Occipital lobe (tissue), 3 donors: Measurements from ENCODE around the gene HPRT1. TPM values are rescaled to one million over a fixed set of nuclear protein-coding genes. Genes with fewer than 3 reads are reported as not detected.

Experiments used
- DNase-seq: peaks from one replicate; lab custom pipeline; 2025; lab: John Stamatoyannopoulos, UW
- small RNA-seq: library from RNA; depleted of rRNA; stranded (forward); fragments of <200 nt; gene quantifications from one replicate; pipeline ENCODE3, GENCODE V24; 2014
- total RNA-seq: library from RNA; depleted of rRNA; stranded (reverse); fragments of >200 nt; gene quantifications from one replicate; pipeline ENCODE4 v1.2.3, GENCODE V29; 2014

The HPRT1 gene
- total RNA-seq, 1 donor from 2014 or later, result 30.7 TPM

DNA sequence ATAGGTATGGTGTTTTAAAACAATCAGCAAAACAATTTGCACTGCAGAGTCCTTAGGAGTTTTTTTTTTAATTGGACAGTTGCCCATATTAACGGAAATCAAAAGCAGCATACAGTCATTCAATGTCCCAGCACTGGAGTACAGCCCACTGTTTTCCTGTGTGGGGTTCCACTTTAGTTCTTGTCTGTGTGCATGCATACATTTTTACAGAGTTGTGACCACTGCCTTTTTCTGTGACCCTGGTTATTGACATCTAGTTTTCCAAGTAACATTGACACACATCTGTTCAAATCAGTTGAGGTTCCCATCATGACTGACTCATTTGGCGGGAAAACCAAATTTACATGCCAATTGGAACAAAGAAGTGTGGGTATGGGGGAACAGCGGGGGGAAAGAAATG lies 83.3 kb downstream of the HPRT1 start:
- DNase-seq, result no peak

DNA sequence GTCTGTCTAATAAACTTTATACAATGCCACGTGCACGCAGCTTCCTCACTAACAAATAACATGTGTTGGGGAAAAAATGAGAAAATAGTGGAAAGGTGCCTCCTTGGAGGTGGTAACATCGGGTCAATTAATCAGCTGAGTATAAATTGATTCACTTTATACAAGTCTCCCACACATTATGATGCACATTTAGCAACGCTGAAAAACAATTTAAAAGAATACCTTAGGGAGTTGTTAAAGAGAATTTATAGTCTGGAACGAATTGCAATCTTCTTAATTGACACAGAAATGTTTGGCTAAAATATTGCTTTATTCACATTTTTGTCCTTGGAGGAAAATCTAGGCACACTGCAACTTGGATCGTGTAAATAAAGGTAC lies 84.2 kb downstream of the HPRT1 start:
- no peak for DNase-seq

DNA sequence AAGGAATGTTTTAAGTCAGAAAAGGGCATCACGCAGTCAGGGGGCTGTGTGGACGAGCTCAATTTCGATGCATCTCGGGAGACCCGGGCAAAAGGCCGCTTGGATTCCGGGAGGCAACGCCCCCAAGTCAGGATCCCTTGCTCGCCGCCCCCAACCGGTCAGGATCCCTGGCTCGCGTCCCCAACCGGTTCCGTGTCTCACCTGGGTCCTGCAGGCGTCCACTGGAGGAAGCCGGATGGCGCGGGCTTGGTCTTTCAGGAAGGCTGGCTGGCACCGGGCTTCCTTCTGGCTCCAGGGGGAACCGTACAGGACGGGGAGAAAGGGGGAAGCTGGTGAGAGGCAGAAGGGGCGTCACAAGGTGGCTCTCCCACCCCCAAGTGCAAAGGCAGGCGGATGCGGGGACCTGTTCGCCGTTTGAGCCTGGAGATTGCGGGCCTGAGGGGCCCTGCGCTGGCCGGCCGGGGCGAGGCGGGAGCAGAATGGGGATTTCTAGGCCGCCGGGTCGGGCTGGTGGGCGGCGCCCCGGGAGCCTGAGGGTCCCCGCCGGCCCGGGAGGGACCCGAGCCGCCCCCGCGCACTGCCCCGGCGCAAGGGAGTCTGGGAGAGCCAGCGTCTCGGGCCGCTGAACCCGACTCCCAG lies 84.7 kb downstream of the HPRT1 start:
- no peak for DNase-seq

DNA sequence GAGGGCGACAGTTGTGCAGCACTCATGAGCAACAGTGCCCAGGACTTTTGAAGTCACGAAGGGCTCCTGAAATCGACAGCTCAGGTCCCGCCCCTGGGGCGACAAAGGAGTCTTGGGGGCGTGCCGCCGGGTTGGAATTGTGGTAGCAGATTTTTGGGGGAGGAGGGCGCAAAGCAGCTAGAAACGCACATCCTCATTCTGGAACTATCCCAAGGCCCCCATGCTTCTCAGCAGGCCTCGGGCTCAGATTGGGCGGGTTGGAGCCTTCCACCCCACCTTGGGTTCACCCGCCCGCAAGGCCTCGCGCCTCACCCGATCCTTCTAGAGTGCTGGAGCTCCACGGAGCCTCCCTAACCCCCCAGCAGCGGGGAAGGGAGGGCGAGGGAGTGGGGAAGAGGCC lies 85.5 kb downstream of the HPRT1 start:
- no peak for DNase-seq

DNA sequence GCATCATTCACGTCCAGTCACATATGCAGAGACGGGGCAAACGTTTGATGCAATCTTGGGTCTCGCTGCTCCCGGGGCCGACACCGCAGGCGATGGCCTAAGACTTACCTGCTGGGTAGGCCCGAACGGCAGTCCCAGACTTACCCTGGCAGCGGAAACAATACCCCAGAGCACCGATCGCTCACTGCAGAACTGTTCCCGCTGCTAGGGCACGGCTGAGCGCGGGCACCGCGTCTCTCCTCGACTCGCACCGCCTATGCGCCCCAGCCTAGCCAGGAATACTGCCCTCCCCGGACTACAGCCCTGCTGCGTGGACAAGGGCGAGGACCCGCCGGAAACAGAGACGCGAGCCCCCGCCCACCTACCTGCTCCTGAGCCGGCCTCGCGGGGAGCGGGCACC lies 86.2 kb downstream of the HPRT1 start:
- DNase-seq, result no peak

DNA sequence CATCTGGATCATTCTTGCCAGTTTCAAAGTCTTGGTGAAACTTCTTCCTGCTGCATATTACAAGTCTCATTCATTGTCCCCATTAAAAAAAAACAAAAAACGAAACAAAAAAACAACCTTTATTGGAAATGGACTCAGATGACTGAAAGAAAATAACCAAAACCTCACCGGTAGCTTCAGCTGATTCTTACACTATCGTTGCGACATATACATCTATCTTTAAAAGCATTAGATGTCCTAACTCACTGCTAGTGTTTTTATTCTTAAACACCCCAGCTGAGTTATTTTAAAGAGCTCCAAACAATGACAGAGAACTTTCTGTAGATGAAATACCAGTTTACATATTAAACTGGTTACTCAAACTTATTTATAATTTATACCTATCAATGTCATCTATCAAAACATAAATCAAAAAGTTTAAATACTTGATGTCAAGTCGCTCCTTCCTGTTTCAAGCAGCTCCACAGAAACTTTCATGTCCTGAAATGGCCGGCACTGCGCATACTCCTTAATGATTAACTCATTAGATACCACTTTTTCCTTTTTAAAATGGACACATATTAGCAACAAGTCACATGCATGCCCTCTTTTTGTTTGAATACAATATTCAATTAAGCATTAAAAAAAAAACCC lies 87.2 kb downstream of the HPRT1 start:
- DNase-seq, result no peak

DNA sequence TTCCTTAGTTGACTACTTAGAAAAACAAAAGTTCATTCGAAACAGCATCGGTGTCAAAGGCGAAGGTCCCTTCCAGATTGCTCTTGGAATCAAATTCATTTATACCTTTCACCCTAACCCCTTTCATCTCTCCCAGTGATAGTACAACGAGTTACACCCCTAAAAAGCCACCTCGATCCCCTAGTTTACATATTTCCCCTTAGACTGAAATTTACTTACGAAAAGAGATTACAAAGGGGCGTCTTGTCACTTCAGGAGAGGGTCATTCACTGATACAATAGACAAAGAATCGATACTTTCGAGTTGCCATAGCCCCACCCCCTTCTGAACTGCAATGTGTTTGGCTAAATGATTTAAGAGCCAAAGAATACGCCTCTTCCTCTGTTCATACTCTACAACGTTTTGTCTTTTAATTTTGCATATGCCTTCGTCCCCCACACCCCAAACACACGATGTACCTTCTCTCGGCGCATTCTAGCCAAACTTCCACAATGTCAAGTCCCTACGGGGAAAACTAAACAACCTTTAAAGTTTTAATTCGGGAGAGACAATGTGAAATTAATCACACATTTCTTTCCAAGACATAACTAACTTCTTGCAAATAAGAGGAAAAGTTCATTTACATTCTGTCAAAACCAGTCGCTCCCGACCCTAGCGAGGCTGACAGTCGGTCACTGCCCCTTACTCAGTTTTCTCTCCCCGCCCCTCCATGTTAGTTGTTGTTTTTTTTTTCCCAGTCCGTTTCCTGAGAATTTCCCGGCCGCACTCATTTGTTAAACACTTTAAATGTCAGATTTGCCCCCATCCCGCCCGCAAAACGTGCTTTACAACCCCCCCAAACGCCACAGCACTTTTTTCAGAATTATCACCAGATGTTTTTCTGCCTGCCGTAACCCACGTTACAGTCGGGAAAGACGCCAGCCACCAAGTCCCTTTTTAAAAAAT lies 88.6 kb downstream of the HPRT1 start:
- DNase-seq, result no peak

Small RNA genes lying within 50 kb of the gene (small RNA-seq; reads per million reads assigned to genes)
- gene AC004383.1, result not detected
- gene MIR450A1, result not detected
- not detected for gene MIR450A2
- 6.0 reads per million, percentile 90 among the genes with 10 or more reads in this experiment for gene MIR450B
- gene MIR503, result 0.23 reads per million
- gene MIR542, result 0.87 reads per million, percentile 70 among the genes with 10 or more reads in this experiment

Other genes with a start within 250 kb of the HPRT1 start
- gene CCDC160, start 223.0 kb upstream of the HPRT1 start, total RNA-seq, result 1.1 TPM
- 89.5 TPM for gene PHF6, start 86.9 kb upstream of the HPRT1 start, total RNA-seq
- not detected for gene PLAC1, start 198.3 kb downstream of the HPRT1 start, total RNA-seq